H9 (cell line): Measurements from ENCODE around the gene NAT14. TPM values are rescaled to one million over a fixed set of nuclear protein-coding genes. Genes with fewer than 3 reads are reported as not detected.

Experiments
- DNase-seq: peaks from one replicate; pipeline ENCODE4 v3.0.0-alpha.2; 2017
- H2AFZ ChIP-seq: one replicate; pipeline ENCODE4 v1.6.1; 2013; ENCODE audit warnings: mild to moderate bottlenecking, low read length, control low read depth, moderate library complexity
- H2AK5ac ChIP-seq: 2 replicates; pipeline ENCODE4 v1.6.1; 2013; ENCODE audit warnings: low read length, control low read depth, mixed read lengths; ENCODE audit not compliant: insufficient read length
- H2BK120ac ChIP-seq: one replicate; pipeline ENCODE4 v1.6.1; 2013; ENCODE audit warnings: low read depth, mild to moderate bottlenecking, low read length, control low read depth, inconsistent platforms; ENCODE audit not compliant: poor library complexity, severe bottlenecking
- H2BK12ac ChIP-seq: 2 replicates; pipeline ENCODE4 v1.6.1; 2013; ENCODE audit warnings: low read length, control low read depth, mixed read lengths, low read depth; ENCODE audit not compliant: insufficient read length
- H2BK15ac ChIP-seq: 2 replicates; pipeline ENCODE4 v1.6.1; 2013; ENCODE audit warnings: low read depth, low read length, control low read depth
- H2BK20ac ChIP-seq: one replicate; pipeline ENCODE4 v1.6.1; 2013; ENCODE audit warnings: low read depth, mild to moderate bottlenecking, low read length, control low read depth, inconsistent platforms; ENCODE audit not compliant: poor library complexity, severe bottlenecking
- H2BK5ac ChIP-seq: 2 replicates; pipeline ENCODE4 v1.6.1; 2013; ENCODE audit warnings: low read length, control low read depth, mixed read lengths; ENCODE audit not compliant: insufficient read length
- H3K14ac ChIP-seq: 2 replicates; pipeline ENCODE4 v1.6.1; 2013; ENCODE audit warnings: low read length, control low read depth; ENCODE audit not compliant: insufficient read depth
- H3K18ac ChIP-seq: 2 replicates; pipeline ENCODE4 v1.6.1; 2013; ENCODE audit warnings: low read depth, mild to moderate bottlenecking, mixed read lengths, low read length, control low read depth; ENCODE audit not compliant: insufficient read length
- H3K23ac ChIP-seq: 2 replicates; pipeline ENCODE4 v1.6.1; 2013; ENCODE audit warnings: low read length, control low read depth, mixed read lengths, low read depth; ENCODE audit not compliant: insufficient read length
- H3K23me2 ChIP-seq: 2 replicates; pipeline ENCODE4 v1.6.1; 2013; ENCODE audit warnings: low read depth, mild to moderate bottlenecking, mixed read lengths, low read length, control low read depth; ENCODE audit not compliant: insufficient read length, poor library complexity, severe bottlenecking
- H3K27ac ChIP-seq: 2 replicates; pipeline ENCODE4 v1.5.1; 2013; ENCODE audit warnings: low read length, control low read depth, mixed read lengths, low read depth; ENCODE audit not compliant: insufficient read length
- H3K27me3 ChIP-seq: 2 replicates; pipeline ENCODE4 v1.6.1; 2013; ENCODE audit warnings: low read length, control low read depth, inconsistent platforms; ENCODE audit not compliant: insufficient read depth
- H3K4ac ChIP-seq: 2 replicates; pipeline ENCODE4 v1.6.1; 2013; ENCODE audit warnings: low read depth, mild to moderate bottlenecking, control low read depth, inconsistent platforms, low read length, moderate library complexity
- H3K4me1 ChIP-seq: 2 replicates; pipeline ENCODE4 v1.6.1; 2013; ENCODE audit warnings: low read length, control low read depth, inconsistent platforms; ENCODE audit not compliant: insufficient read depth
- H3K4me2 ChIP-seq: 2 replicates; pipeline ENCODE4 v1.6.1; 2013; ENCODE audit warnings: low read length, control low read depth, mixed read lengths; ENCODE audit not compliant: insufficient read length, insufficient read depth
- H3K56ac ChIP-seq: 2 replicates; pipeline ENCODE4 v1.6.1; 2013; ENCODE audit warnings: low read depth, mild to moderate bottlenecking, mixed read lengths, low read length, control low read depth; ENCODE audit not compliant: insufficient read length
- H3K79me1 ChIP-seq: 2 replicates; pipeline ENCODE4 v1.6.1; 2013; ENCODE audit warnings: low read depth, mild to moderate bottlenecking, moderate library complexity, low read length, control low read depth, inconsistent platforms; ENCODE audit not compliant: insufficient read depth, poor library complexity, severe bottlenecking
- H3K79me2 ChIP-seq: 2 replicates; pipeline ENCODE4 v1.6.1; 2013; ENCODE audit warnings: low read length, control low read depth, inconsistent platforms; ENCODE audit not compliant: insufficient read depth
- H3K9ac ChIP-seq: 2 replicates; pipeline ENCODE4 v1.6.1; 2013; ENCODE audit warnings: low read length, control low read depth, mixed read lengths; ENCODE audit not compliant: insufficient read length; ENCODE audit errors: extremely low read depth
- H3K9me3 ChIP-seq: one replicate; pipeline ENCODE4 v1.6.1; 2013; ENCODE audit warnings: low read depth, low read length, inconsistent platforms; ENCODE audit not compliant: control insufficient read depth
- H3T11ph ChIP-seq: one replicate; pipeline ENCODE4 v1.6.1; 2013; ENCODE audit warnings: mild to moderate bottlenecking, low read length, control low read depth, inconsistent platforms
- H4K20me1 ChIP-seq: one replicate; pipeline ENCODE4 v1.6.1; 2013; ENCODE audit not compliant: control insufficient read depth, insufficient read length, insufficient read depth
- H4K5ac ChIP-seq: 2 replicates; pipeline ENCODE4 v1.6.1; 2013; ENCODE audit warnings: low read depth, mild to moderate bottlenecking, mixed read lengths, low read length, control low read depth; ENCODE audit not compliant: insufficient read length
- H4K8ac ChIP-seq: replicated peaks from 2 replicates; pipeline ENCODE4 v1.6.1; 2013; ENCODE audit warnings: low read length, control low read depth, mixed read lengths, low read depth; ENCODE audit not compliant: insufficient read length
- H4K91ac ChIP-seq: 2 replicates; pipeline ENCODE4 v1.6.1; 2013; ENCODE audit warnings: low read depth, mild to moderate bottlenecking, moderate library complexity, mixed read lengths, low read length, control low read depth; ENCODE audit not compliant: insufficient read length
- H3K27ac Mint-ChIP-seq, 3 experiments: 2 replicates in 2 of 3; 3 replicates in 1 of 3; pipeline ENCODE4 v1.8.0; 2020 to 2021; ENCODE audit warnings: mixed read lengths in 3 of 3, mild to moderate bottlenecking in 1 of 3, moderate library complexity in 1 of 3
- H3K27me3 Mint-ChIP-seq: 2 replicates; pipeline ENCODE4 v1.8.0; 2021; ENCODE audit warnings: low read depth, mild to moderate bottlenecking, moderate library complexity, mixed read lengths
- H3K36me3 Mint-ChIP-seq, 3 experiments: 2 replicates in 2 of 3; 3 replicates in 1 of 3; pipeline ENCODE4 v1.8.0; 2020 to 2021; ENCODE audit warnings: low read depth in 3 of 3, mixed read lengths in 3 of 3; ENCODE audit not compliant: insufficient read depth in 1 of 3
- H3K4me1 Mint-ChIP-seq, 2 experiments: 2 replicates each; pipeline ENCODE4 v1.8.0; 2020; ENCODE audit warnings: mixed read lengths in 2 of 2
- H3K4me3 Mint-ChIP-seq, 2 experiments: 2 replicates in 1 of 2; 3 replicates in 1 of 2; pipeline ENCODE4 v1.8.0; 2020 to 2021; ENCODE audit warnings: mild to moderate bottlenecking in 2 of 2, mixed read lengths in 2 of 2, moderate library complexity in 1 of 2
- H3K9me3 Mint-ChIP-seq, 2 experiments: 2 replicates in 1 of 2; 3 replicates in 1 of 2; pipeline ENCODE4 v1.8.0; 2020; ENCODE audit warnings: mild to moderate bottlenecking in 2 of 2, mixed read lengths in 2 of 2, moderate library complexity in 1 of 2
- WGBS: extraction: QIAGEN DNeasy Blood & Tissue Kit; methylation state at CpG from one replicate; pipeline ENCODE4 v1.1.7; 2013; ENCODE audit warnings: missing lambda C conversion rate, low lambda C conversion rate, mixed read lengths; ENCODE audit not compliant: insufficient read length; ENCODE audit errors: extremely low coverage; 5-methylcytosine and 5-hydroxymethylcytosine counted together
- total RNA-seq: library from RNA; stranded (reverse); gene quantifications from 2 replicates; pipeline ENCODE4 v1.2.1, GENCODE V29; 2021
- TF ChIP-seq, protein P1 (sequence below): fragments of 200-600 bp; sonication (generic); conservative IDR thresholded peaks from 3 replicates; pipeline ENCODE4 v1.8.0; 2021; ENCODE audit warnings: antibody characterized with exemption, mild to moderate bottlenecking

Gene NAT14
- total RNA-seq, 1 experiment from 2014 or later, result 51.2 TPM

DNA sequence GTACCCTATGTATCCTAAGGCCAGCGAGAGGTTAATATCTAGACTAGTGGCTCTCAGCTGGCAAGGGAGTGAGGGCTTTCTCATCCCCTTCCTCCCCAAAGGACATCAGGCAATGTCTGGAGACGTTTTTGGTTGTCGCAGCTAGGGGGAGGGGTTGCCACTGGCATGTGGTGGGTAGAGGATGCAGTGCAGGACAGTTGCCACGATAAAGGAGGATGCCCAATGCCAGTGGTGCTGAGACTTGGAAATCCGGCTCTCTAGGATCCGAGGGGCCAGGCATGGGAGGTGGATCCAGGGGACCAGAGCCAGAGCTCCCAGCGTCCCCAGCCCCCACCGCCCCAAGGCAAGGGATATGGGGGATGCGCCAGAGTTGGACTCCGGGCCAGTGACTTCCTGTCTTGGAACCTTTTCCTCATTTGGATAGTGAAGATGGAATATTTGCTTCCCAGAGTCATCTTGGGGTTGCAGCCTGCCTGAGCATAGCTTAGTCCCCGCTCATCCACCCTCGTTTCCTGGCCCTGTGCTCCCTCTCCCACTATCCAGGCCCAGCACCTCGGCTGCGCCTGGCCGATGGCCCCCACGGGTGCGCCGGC lies 8.2 kb downstream of the NAT14 start:
- no peak overlapping the region for H2AK5ac ChIP-seq
- H2BK120ac ChIP-seq, result no peak overlapping the region
- H4K20me1 ChIP-seq, result no peaks in the 10 kb centered on the region
- H2BK20ac ChIP-seq, result no peak overlapping the region
- WGBS, result no CpG with 5 or more reads among the region's 18 CpGs
- H2BK15ac ChIP-seq, result no peak overlapping the region
- no peak overlapping the region; the same call in 1 of the 2 replicates for H3K14ac ChIP-seq
- no peak overlapping the region for H3K56ac ChIP-seq
- DNase-seq, result no peak
- no peak overlapping the region for H4K8ac ChIP-seq
- TF ChIP-seq, protein P1, sequence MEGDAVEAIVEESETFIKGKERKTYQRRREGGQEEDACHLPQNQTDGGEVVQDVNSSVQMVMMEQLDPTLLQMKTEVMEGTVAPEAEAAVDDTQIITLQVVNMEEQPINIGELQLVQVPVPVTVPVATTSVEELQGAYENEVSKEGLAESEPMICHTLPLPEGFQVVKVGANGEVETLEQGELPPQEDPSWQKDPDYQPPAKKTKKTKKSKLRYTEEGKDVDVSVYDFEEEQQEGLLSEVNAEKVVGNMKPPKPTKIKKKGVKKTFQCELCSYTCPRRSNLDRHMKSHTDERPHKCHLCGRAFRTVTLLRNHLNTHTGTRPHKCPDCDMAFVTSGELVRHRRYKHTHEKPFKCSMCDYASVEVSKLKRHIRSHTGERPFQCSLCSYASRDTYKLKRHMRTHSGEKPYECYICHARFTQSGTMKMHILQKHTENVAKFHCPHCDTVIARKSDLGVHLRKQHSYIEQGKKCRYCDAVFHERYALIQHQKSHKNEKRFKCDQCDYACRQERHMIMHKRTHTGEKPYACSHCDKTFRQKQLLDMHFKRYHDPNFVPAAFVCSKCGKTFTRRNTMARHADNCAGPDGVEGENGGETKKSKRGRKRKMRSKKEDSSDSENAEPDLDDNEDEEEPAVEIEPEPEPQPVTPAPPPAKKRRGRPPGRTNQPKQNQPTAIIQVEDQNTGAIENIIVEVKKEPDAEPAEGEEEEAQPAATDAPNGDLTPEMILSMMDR, result no peak
- H2AFZ ChIP-seq, result no peak overlapping the region
- Mint-ChIP-seq H3K27ac (no peak overlapping the region), H3K4me1 (peaks cover 23 to 37% of the 10 kb centered on the region in 2 experiments), H3K9me3 (no peaks in the 10 kb centered on the region), H3K4me3 (no peak overlapping the region), H3K36me3 (no peaks in the 10 kb centered on the region; a peak in 1 of 7 replicates), H3K27me3 (peaks cover 12% of the 10 kb centered on the region)
- H3K9me3 ChIP-seq, result no peaks in the 10 kb centered on the region
- no peak overlapping the region for H3K4me2 ChIP-seq
- H3T11ph ChIP-seq, result no peak overlapping the region
- no peaks in the 10 kb centered on the region for H3K27me3 ChIP-seq
- no peak overlapping the region for H3K4ac ChIP-seq
- no peak overlapping the region for H2BK5ac ChIP-seq
- no peak overlapping the region for H3K9ac ChIP-seq
- H4K5ac ChIP-seq, result no peak overlapping the region
- H3K18ac ChIP-seq, result no peak overlapping the region
- no peaks in the 10 kb centered on the region for H3K79me2 ChIP-seq
- no peak overlapping the region for H2BK12ac ChIP-seq
- H3K27ac ChIP-seq, result no peak overlapping the region
- H3K79me1 ChIP-seq, result no peaks in the 10 kb centered on the region
- no peaks in the 10 kb centered on the region for H3K4me1 ChIP-seq
- no peak overlapping the region for H3K23ac ChIP-seq
- H4K91ac ChIP-seq, result no peak overlapping the region
- peaks cover 5% of the 10 kb centered on the region for H3K23me2 ChIP-seq
